Hepatocyte (in vitro differentiated cells): Measurements from ENCODE around the gene YRDC. TPM values are rescaled to one million over a fixed set of nuclear protein-coding genes. Genes with fewer than 3 reads are reported as not detected.

Experiments used
- DNase-seq: peaks from one replicate; pipeline ENCODE4 v3.0.0-alpha.2; 2016; ENCODE audit warnings: low spot score
- H2AFZ ChIP-seq: fragments of 200-600 bp; sonication (generic); 2 replicates; pipeline ENCODE4 v1.6.0; 2016; ENCODE audit warnings: antibody characterized with exemption, mild to moderate bottlenecking
- H3K27ac ChIP-seq: fragments of 200-600 bp; sonication (generic); 2 replicates; pipeline ENCODE4 v1.5.1; 2016; ENCODE audit warnings: mild to moderate bottlenecking
- H3K27me3 ChIP-seq: fragments of 200-600 bp; sonication (generic); 2 replicates; pipeline ENCODE4 v1.6.1; 2016
- H3K36me3 ChIP-seq: fragments of 200-600 bp; sonication (generic); replicated peaks from 2 replicates; pipeline ENCODE4 v1.5.1; 2016; ENCODE audit warnings: low read depth; ENCODE audit not compliant: insufficient read depth
- H3K4me1 ChIP-seq: fragments of 200-600 bp; sonication (generic); 2 replicates; pipeline ENCODE4 v1.5.1; 2016; ENCODE audit warnings: mild to moderate bottlenecking, moderate library complexity; ENCODE audit not compliant: insufficient read depth
- H3K4me2 ChIP-seq: fragments of 200-600 bp; sonication (generic); 2 replicates; pipeline ENCODE4 v1.6.0; 2016
- H3K4me3 ChIP-seq: fragments of 200-600 bp; sonication (generic); 2 replicates; pipeline ENCODE4 v1.5.1; 2016; ENCODE audit warnings: mild to moderate bottlenecking
- H3K79me2 ChIP-seq: fragments of 200-600 bp; sonication (generic); 2 replicates; pipeline ENCODE4 v1.6.0; 2017; ENCODE audit warnings: mild to moderate bottlenecking
- H3K9me2 ChIP-seq: fragments of 200-600 bp; sonication (generic); replicated peaks from 2 replicates; pipeline ENCODE4 v1.6.0; 2017; ENCODE audit warnings: mild to moderate bottlenecking; ENCODE audit not compliant: insufficient read depth
- H3K9me3 ChIP-seq: fragments of 200-600 bp; sonication (generic); 2 replicates; pipeline ENCODE4 v1.5.1; 2016; ENCODE audit warnings: low read depth, mild to moderate bottlenecking
- H4K20me1 ChIP-seq: fragments of 200-600 bp; sonication (generic); 2 replicates; pipeline ENCODE4 v1.6.0; 2016; ENCODE audit warnings: mild to moderate bottlenecking; ENCODE audit not compliant: insufficient read depth, poor library complexity, severe bottlenecking
- CTCF ChIP-seq: fragments of 200-600 bp; sonication (generic); IDR thresholded peaks from 2 replicates; pipeline ENCODE4 v1.5.1; 2016; ENCODE audit warnings: antibody characterized with exemption, mild to moderate bottlenecking; ENCODE audit not compliant: poor library complexity
- EZH2 ChIP-seq: fragments of 200-600 bp; sonication (generic); IDR thresholded peaks from 2 replicates; pipeline ENCODE4 v1.6.1; 2016; ENCODE audit warnings: antibody characterized with exemption, mild to moderate bottlenecking, borderline replicate concordance
- EZH2phosphoT487 ChIP-seq: fragments of 200-600 bp; sonication (generic); IDR thresholded peaks from one replicate; pipeline ENCODE4 v1.6.1; 2018; ENCODE audit warnings: antibody characterized with exemption, mild to moderate bottlenecking, low read depth, moderate library complexity; ENCODE audit not compliant: unreplicated experiment, severe bottlenecking
- WGBS: methylation state at CpG from one replicate; pipeline ENCODE4 v1.1.6; 2016; ENCODE audit warnings: low lambda C conversion rate; ENCODE audit errors: missing lambda C conversion rate; 5-methylcytosine and 5-hydroxymethylcytosine counted together
- polyA plus RNA-seq: library from polyadenylated mRNA; unstranded; fragments of >200 nt; fragmentation: Nextera tagmentation; extraction: Ambion mirVana; gene quantifications from 2 replicates; pipeline ENCODE4 v1.2.1, GENCODE V29; 2016
- total RNA-seq: library from RNA; depleted of rRNA; stranded (reverse); fragments of >200 nt; gene quantifications from 2 replicates; pipeline ENCODE4 v1.2.3, GENCODE V29; 2014

YRDC gene
- total and polyA plus RNA-seq, 2 experiments from 2014 or later = 26.5 to 37.4 TPM

GRCh38 chr1:37846647-37847339, 38.8 kb upstream of the YRDC start:
- no peak overlapping the region for H3K27ac ChIP-seq
- H4K20me1 ChIP-seq = peaks cover 17% of the 10 kb centered on the region
- H3K4me3 ChIP-seq = no peak overlapping the region
- 94% methylated on average over 4 of the region's 4 CpGs for WGBS
- H3K4me1 ChIP-seq = no peaks in the 10 kb centered on the region
- DNase-seq = no peak
- H3K27me3 ChIP-seq = no peaks in the 10 kb centered on the region
- H3K9me3 ChIP-seq = no peaks in the 10 kb centered on the region
- TF ChIP-seq EZH2 = no peak
- no peak for TF ChIP-seq EZH2phosphoT487
- no peak for TF ChIP-seq CTCF
- H3K9me2 ChIP-seq = no peaks in the 10 kb centered on the region
- H3K36me3 ChIP-seq = no peaks in the 10 kb centered on the region
- H3K79me2 ChIP-seq = peaks cover 72% of the 10 kb centered on the region
- no peak overlapping the region for H3K4me2 ChIP-seq
- H2AFZ ChIP-seq = no peak overlapping the region

- Histone ChIP-seq H2AFZ (no peak overlapping the region), H3K9me2 (no peaks in the 10 kb centered on the region), H3K79me2 (peaks cover 67% of the 10 kb centered on the region), H3K9me3 (no peaks in the 10 kb centered on the region), H3K4me1 (no peaks in the 10 kb centered on the region), H3K27me3 (no peaks in the 10 kb centered on the region), H3K27ac (no peak overlapping the region), H4K20me1 (peaks cover 12% of the 10 kb centered on the region), H3K36me3 (no peaks in the 10 kb centered on the region), H3K4me2 (no peak overlapping the region), H3K4me3 (no peak overlapping the region)
- DNase-seq = no peak
- TF ChIP-seq EZH2 = no peak
- no peak for TF ChIP-seq EZH2phosphoT487
- no peak for TF ChIP-seq CTCF
- 88% methylated on average over 3 of the region's 3 CpGs for WGBS
Observed at GRCh38 chr1:37845786-37846185, 37.8 kb upstream of the YRDC start.

- Histone ChIP-seq H3K4me1 (no peaks in the 10 kb centered on the region), H3K79me2 (peaks cover 60% of the 10 kb centered on the region), H3K4me3 (no peak overlapping the region), H3K9me2 (no peaks in the 10 kb centered on the region), H3K9me3 (no peaks in the 10 kb centered on the region), H2AFZ (no peak overlapping the region), H3K27me3 (no peaks in the 10 kb centered on the region), H3K36me3 (no peaks in the 10 kb centered on the region), H3K4me2 (no peak overlapping the region), H4K20me1 (peaks cover 7% of the 10 kb centered on the region), H3K27ac (no peak overlapping the region)
- TF ChIP-seq EZH2phosphoT487 = no peak
- TF ChIP-seq CTCF = no peak
- no peak for TF ChIP-seq EZH2
- WGBS = 77% methylated on average over 5 of the region's 5 CpGs
- DNase-seq = no peak
Observed at GRCh38 chr1:37845049-37845646, 37.1 kb upstream of the YRDC start.
